KMS-11 (cell line): ENCODE results near the gene STK32B.

ENCODE experiments used
- H2AFZ ChIP-seq: fragments of 200-600 bp; sonication (generic); 2 replicates; pipeline ENCODE4 v1.6.1; 2016; ENCODE audit warnings: antibody characterized with exemption, mixed run types, low read depth
- H3K27ac ChIP-seq: fragments of 200-600 bp; sonication (generic); 2 replicates; pipeline ENCODE4 v1.6.1; 2016; ENCODE audit warnings: mild to moderate bottlenecking, mixed run types
- H3K27me3 ChIP-seq: fragments of 200-600 bp; sonication (generic); 2 replicates; pipeline ENCODE4 v1.6.1; 2017; ENCODE audit warnings: mild to moderate bottlenecking, low read depth, mixed run types, moderate library complexity; ENCODE audit not compliant: insufficient read depth
- H3K36me3 ChIP-seq: fragments of 200-600 bp; sonication (generic); 2 replicates; pipeline ENCODE4 v1.6.1; 2017; ENCODE audit warnings: mild to moderate bottlenecking, mixed run types; ENCODE audit not compliant: insufficient read depth
- H3K4me1 ChIP-seq: fragments of 200-600 bp; sonication (generic); 2 replicates; pipeline ENCODE4 v1.6.1; 2016; ENCODE audit warnings: mild to moderate bottlenecking, low read depth, mixed run types; ENCODE audit not compliant: poor library complexity, severe bottlenecking
- H3K4me2 ChIP-seq: fragments of 200-600 bp; sonication (generic); 2 replicates; pipeline ENCODE4 v1.7.0; 2016; ENCODE audit warnings: mild to moderate bottlenecking, mixed run types
- H3K4me3 ChIP-seq: fragments of 200-600 bp; sonication (generic); IDR thresholded peaks from 2 replicates; pipeline ENCODE4 v1.6.1; 2017; ENCODE audit warnings: low read depth, low read length, mixed read lengths; ENCODE audit not compliant: insufficient read depth
- H3K79me2 ChIP-seq: fragments of 200-600 bp; sonication (generic); 2 replicates; pipeline ENCODE4 v1.6.1; 2016; ENCODE audit warnings: low read depth, mixed run types; ENCODE audit not compliant: insufficient read depth
- H3K9ac ChIP-seq: fragments of 200-600 bp; sonication (generic); 2 replicates; pipeline ENCODE4 v1.6.1; 2016; ENCODE audit warnings: mild to moderate bottlenecking, mixed run types
- H4K20me1 ChIP-seq: fragments of 200-600 bp; sonication (generic); 2 replicates; pipeline ENCODE4 v1.6.1; 2016; ENCODE audit warnings: mild to moderate bottlenecking, mixed run types; ENCODE audit not compliant: insufficient read depth
- TF ChIP-seq, protein P1 (sequence below): fragments of 200-600 bp; sonication (generic); conservative IDR thresholded peaks from 2 replicates; pipeline ENCODE4 v1.6.1; 2017; ENCODE audit warnings: low read depth, mild to moderate bottlenecking, antibody characterized with exemption, low read length, moderate library complexity, mixed read lengths

Gene STK32B

DNA sequence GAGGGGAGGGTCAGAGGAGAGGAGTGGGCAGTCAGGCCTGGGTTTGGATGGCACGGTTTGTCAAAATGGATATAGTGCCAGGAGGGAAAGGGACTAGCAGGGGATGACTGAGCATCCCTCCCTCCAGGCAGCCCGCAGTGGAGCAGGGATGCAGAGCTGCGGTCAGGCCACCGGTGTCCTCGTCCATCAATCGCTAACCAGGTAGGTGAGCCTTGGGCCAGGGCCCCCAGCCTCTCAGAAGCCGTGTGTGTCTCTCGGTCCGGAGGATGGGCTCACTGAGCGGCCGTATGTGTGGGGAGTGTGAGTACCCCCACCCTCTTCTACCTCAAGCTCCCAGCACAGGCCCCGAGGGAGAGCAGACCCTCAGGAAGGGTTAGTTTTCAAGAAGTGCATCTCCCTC, 31.5 kb upstream of the STK32B start:
- Histone ChIP-seq H3K79me2 (no peaks in the 10 kb centered on the region), H3K27me3 (no peaks in the 10 kb centered on the region), H3K9ac (no peak overlapping the region), H3K4me3 (no peak overlapping the region), H2AFZ (no peak overlapping the region), H3K27ac (no peak overlapping the region), H4K20me1 (no peaks in the 10 kb centered on the region), H3K4me2 (no peak overlapping the region), H3K36me3 (no peaks in the 10 kb centered on the region), H3K4me1 (no peaks in the 10 kb centered on the region)
- TF ChIP-seq, protein P1, sequence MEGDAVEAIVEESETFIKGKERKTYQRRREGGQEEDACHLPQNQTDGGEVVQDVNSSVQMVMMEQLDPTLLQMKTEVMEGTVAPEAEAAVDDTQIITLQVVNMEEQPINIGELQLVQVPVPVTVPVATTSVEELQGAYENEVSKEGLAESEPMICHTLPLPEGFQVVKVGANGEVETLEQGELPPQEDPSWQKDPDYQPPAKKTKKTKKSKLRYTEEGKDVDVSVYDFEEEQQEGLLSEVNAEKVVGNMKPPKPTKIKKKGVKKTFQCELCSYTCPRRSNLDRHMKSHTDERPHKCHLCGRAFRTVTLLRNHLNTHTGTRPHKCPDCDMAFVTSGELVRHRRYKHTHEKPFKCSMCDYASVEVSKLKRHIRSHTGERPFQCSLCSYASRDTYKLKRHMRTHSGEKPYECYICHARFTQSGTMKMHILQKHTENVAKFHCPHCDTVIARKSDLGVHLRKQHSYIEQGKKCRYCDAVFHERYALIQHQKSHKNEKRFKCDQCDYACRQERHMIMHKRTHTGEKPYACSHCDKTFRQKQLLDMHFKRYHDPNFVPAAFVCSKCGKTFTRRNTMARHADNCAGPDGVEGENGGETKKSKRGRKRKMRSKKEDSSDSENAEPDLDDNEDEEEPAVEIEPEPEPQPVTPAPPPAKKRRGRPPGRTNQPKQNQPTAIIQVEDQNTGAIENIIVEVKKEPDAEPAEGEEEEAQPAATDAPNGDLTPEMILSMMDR, result no peak

DNA sequence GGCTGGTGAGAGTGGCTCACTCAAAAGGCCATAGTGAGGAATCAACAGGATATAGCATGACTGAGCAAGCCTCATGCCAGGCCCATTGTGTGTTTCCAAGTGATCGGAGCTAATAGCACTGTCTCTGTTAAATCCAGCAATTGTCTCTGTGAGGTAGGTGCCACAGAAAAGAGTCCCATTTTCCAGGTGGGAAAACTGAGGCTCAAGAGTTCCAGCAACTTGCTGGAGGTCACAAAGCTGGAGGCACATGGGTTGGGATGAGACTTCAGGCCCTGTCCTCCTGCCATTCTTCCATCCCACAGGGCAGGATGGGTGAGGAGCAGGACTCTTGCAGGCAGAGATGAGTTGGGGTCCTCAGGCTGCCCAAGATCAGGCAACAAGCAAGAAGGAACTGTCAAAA, 30.9 kb upstream of the STK32B start:
- H4K20me1 ChIP-seq, result no peaks in the 10 kb centered on the region
- TF ChIP-seq, protein P1, result no peak
- no peak overlapping the region for H3K9ac ChIP-seq
- H3K79me2 ChIP-seq, result no peaks in the 10 kb centered on the region
- no peak overlapping the region for H3K4me3 ChIP-seq
- H3K27ac ChIP-seq, result no peak overlapping the region
- no peaks in the 10 kb centered on the region for H3K4me1 ChIP-seq
- no peaks in the 10 kb centered on the region for H3K27me3 ChIP-seq
- no peak overlapping the region for H3K4me2 ChIP-seq
- no peaks in the 10 kb centered on the region for H3K36me3 ChIP-seq
- H2AFZ ChIP-seq, result no peak overlapping the region

DNA sequence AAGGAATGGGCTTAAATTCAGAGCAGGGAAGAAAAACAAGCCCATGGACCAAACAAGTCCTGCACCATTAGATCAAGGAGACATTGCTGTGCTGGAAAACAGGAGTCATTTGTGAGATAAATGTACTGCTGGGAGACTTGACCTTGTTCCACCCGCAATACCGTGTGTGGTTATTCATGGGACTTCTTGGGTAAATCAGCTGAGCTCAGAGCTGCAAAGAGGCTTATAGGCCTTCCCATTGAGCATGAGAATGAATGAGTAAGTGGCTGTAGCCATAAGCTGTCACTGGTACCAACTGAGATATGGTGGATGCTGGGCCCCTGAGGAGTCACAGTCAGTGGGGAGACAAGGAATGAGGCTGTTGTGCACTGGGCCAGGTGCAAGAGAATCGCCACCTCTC, 29.7 kb upstream of the STK32B start:
- no peak overlapping the region for H3K4me3 ChIP-seq

GRCh38 chr4:5024673-5025072, 26.6 kb upstream of the STK32B start:
- Histone ChIP-seq H3K9ac (no peak overlapping the region), H3K79me2 (no peaks in the 10 kb centered on the region), H3K27me3 (no peaks in the 10 kb centered on the region), H3K4me2 (no peak overlapping the region), H3K4me1 (no peaks in the 10 kb centered on the region), H2AFZ (no peak overlapping the region), H3K36me3 (no peaks in the 10 kb centered on the region), H4K20me1 (no peaks in the 10 kb centered on the region), H3K4me3 (no peak overlapping the region), H3K27ac (no peak overlapping the region)
- TF ChIP-seq, protein P1, result no peak

More for the DNA sequence above, 29.7 kb upstream of the STK32B start:
- H2AFZ ChIP-seq, result no peak overlapping the region
- no peak overlapping the region for H3K4me2 ChIP-seq
- no peak overlapping the region for H3K9ac ChIP-seq
- H4K20me1 ChIP-seq, result no peaks in the 10 kb centered on the region
- no peaks in the 10 kb centered on the region for H3K27me3 ChIP-seq
- no peaks in the 10 kb centered on the region for H3K4me1 ChIP-seq
- TF ChIP-seq, protein P1, result no peak
- no peaks in the 10 kb centered on the region for H3K36me3 ChIP-seq
- H3K79me2 ChIP-seq, result no peaks in the 10 kb centered on the region
- no peak overlapping the region for H3K27ac ChIP-seq

DNA sequence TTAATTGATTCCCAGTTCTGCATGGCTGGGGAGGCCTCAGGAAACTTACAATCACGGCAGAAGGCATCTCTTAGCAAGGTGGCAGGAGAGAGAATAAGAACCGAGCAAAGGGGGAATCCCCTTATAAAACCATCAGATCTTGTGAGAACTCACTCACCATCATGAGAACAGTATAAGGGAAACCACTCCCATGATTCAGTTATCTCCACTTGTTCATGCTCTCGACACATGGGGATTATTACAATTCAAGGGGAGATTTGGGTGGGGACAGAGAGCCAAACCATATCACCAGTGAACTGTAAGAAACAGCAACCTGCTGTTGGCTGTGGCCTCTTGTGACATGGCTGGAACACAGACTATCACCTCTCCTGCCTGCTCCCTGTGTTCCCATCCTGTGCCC, 24.9 kb upstream of the STK32B start:
- no peaks in the 10 kb centered on the region for H3K4me1 ChIP-seq
- H3K4me3 ChIP-seq, result no peak overlapping the region
- no peaks in the 10 kb centered on the region for H3K36me3 ChIP-seq
- no peak overlapping the region for H2AFZ ChIP-seq
- H3K9ac ChIP-seq, result no peak overlapping the region
- H3K79me2 ChIP-seq, result no peaks in the 10 kb centered on the region
- no peak overlapping the region for H3K27ac ChIP-seq
- no peaks in the 10 kb centered on the region for H3K27me3 ChIP-seq
- H4K20me1 ChIP-seq, result no peaks in the 10 kb centered on the region
- TF ChIP-seq, protein P1, result no peak
- H3K4me2 ChIP-seq, result no peak overlapping the region
